Measurements from ENCODE around the gene PLAAT3.
"Not testable (repeated sequence)": the region's sequence is repeated elsewhere in the genome, so short reads cannot be mapped to it uniquely, and the experiment has no call there.

Gene PLAAT3

GRCh38 chr11:63567044-63567840 lies 47.0 kb downstream of the PLAAT3 start:
- DNase-seq (ENCODE audit: low read depth), result peak; percentile 36

DNA sequence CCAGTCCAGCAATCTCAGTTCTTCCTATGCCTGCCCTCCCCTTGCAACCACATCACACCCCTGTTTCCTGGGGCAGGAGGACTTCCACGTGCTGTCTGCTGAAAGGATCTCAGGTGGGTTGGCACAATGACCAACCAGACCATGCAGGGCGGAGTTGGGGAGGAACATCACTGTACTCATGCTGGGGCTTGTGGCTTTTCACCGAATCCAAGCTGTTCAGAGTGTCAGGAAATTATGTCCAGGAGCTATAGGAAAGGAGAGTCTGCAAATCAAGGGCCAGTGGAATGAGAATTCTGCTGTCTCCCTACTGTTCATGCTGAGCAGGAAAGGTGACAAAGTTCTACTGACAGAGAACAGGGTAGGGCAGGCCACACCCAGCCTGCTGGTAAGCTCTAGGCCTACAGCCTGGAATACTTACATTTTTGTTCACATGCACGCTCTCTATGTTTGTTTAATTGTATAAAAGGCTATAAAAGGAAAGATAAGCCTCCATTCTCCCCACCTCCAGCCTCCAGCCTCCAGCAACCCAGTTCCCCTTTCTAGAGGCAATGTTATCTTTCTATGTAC lies 49.4 kb downstream of the PLAAT3 start:
- DNase-seq (ENCODE audit: low read depth), result no peak

- DNase-seq (ENCODE audit: low read depth), result no peak
These were observed 50.0 kb downstream of the PLAAT3 start for GRCh38 chr11:63564056-63564774.

DNA sequence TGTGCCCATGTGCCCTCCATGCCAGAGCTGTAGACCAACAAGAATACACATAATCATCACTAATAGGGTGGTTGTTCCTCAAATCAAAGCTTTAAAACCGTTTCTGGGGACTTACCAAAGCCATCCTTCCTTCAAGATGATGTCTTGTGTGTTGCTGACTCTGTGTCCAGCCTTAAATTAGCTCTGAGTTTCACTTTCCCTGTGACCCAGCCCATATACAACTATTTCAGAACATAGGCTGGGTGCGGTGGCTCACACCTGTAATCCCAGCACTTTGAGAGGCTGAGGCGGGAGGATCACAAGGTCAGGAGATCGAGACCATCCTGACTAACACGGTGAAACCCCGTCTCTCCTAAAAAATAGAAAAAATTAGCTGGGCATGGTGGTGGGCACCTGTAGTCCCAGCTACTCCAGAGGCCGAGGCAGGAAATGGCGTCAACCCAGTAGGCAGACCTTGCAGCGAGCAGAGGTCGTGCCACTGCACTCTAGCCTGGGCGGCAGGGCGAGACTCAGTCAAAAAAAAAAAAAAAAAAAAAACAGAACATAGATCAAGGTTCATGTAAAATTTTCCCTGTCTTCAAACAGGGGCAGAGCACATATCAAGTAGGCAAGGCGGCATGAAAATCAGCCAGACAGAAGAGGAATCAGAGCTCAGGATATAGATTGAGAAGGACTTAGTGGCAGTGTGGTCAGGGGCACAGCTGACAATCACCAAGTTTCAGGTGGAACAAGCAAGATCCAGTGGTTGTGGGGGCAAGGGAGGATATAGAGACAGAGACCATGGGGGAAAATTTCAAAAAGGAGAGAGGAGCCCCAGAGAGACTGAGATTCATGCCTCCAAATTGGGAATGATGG lies 50.8 kb downstream of the PLAAT3 start, which contains the start of gene PLAAT2:
TSS of gene PLAAT2 (minus strand) at position 179 of the 855 bp plus-strand sequence. CDS start at position 124, 55 bp downstream.
- DNase-seq (ENCODE audit: low read depth), result no peak

DNA sequence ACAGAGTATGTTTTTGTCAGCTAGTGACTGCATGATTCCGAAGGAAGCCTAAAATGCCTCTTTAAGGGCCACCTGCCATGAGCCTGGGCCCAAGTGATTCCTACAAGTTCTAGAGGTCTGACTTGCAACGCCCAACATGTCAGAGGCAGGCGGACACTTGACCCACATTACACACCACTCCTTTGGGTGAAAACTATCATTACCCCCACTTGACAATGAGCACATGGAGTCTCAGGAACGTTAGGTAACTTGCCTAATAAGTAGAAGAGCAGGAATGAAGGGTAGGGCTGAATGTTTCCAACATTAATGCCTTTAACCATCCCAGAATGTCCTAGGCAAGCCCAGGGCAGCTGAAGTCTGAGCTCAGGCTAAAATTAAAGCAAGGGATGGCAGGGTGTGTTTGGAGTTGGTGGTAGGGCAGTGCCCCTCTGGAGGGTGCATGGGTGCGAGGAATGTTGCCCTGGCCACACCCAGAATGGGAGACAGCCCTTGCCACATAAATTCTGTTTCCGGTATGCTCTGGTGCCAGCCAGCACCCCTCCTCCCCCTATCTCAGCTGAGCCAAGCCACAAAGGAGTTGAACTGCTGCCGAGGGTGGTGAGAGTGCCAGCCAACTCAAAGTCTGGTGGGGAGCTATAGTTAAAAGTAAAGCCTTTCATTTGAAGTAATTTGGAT lies 53.6 kb downstream of the PLAAT3 start:
- DNase-seq (ENCODE audit: low read depth), result no peak

- no peak for DNase-seq (ENCODE audit: low read depth)
These were observed 55.6 kb downstream of the PLAAT3 start for GRCh38 chr11:63558459-63559157.

- no peak for DNase-seq (ENCODE audit: low read depth)
These were observed 56.7 kb downstream of the PLAAT3 start for GRCh38 chr11:63557570-63557969.

DNA sequence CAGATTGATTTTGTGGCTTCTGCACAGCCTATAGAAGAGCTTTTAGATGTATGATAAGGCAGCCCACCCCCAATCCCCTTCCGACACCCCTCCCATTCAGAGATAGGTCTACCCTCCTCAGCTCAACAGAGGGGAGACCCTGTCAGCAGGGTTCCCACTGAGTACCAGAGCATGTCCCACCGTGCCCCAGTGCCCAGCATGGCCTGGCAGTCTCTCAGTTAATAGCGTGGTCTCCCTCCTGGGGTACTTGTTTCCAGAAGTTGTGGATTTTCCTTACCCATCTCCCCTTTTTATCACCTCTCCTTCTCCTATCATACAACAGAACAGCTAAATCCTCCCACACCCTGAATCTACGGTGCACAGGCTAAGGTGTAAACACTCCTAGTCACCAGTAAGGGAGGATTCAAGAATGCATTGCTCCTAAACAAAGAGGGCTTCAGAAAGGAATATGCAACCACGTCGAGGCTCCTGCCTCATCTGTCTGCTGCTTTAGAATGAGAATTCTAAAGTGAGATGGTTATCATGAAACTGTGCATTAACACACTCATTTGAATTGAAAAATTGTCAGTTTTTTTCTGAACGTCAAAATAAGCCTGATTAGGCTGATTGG lies 57.7 kb downstream of the PLAAT3 start:
- DNase-seq (ENCODE audit: low read depth), result no peak

DNA sequence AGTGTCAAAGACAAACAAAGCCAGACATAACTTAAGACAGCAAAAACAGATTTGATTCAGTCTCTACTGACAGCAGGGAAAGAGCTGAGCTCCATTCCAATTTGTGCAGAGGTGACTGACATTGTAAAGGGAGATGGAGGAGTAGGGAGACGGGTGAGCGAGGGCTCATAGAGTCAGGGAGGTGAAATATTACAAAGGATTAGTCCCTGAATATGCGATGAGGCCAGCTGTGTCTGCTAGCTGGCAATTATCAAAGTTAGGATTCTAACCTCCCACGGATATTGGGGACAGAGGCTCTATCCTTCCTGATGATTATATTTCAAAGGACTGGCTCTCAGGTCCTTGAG lies 59.4 kb downstream of the PLAAT3 start:
- no peak for DNase-seq (ENCODE audit: low read depth)

DNA sequence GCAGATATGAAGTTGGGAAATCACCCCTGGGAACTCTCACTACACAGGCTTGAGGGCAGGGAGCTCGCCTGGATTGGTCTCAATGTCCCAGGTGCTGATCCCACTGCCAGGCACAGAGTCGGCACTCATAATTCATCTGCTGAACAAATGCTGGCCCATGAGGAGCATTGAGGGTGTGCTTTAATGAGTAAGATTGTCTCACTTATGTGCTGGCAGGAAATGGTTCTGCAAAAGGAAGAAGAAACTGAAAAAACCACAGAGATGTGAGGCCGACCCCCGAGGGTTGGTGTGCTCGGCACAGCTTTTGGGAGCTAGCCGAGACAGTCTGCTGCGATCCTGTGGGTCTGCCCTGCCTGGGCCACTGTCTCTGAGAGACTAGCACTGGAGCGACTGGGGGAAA lies 60.5 kb downstream of the PLAAT3 start:
- DNase-seq (ENCODE audit: low read depth), result peak; percentile 41

- DNase-seq (ENCODE audit: low read depth), result no peak
These were observed 61.3 kb downstream of the PLAAT3 start for GRCh38 chr11:63552921-63553320.

- DNase-seq (ENCODE audit: low read depth), result no peak
These were observed 62.4 kb downstream of the PLAAT3 start for GRCh38 chr11:63551889-63552266.

DNA sequence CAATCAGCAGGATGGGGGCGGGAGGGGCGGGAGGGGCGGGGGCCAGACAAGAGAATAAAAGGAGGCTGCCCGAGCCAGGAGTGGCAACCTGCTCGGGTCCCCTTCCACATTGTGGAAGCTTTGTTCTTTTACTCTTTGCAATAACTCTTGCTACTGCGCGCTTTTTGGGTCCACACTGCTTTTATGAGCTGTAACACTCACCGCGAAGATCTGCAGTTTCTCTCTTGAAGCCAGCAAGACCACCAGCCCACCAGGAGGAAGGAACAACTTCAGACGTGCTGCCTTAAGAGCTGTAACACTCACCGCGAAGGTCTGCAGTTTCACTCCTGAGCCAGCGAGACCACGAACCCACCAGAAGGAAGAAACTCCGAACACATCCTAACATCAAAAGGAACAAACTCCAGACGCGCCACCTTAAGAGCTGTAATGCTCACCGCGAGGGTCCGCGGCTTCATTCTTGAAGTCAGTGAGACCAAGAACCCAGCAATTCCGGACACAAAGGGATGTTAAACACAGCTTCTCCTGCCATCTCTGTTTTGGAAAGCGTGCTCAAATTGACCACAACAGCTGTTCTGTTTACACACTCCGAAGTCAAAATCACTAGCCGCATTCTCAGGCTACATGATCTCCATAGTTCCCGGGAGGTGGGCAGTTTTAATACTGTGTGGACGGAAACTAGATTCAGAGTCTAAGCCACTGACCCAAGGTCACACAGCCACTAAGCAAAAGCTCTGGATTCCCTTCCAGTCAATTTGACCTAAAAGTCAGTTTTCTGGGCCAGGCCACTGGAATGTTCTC lies 62.9 kb downstream of the PLAAT3 start:
- no peak for DNase-seq (ENCODE audit: low read depth)

- DNase-seq (ENCODE audit: low read depth), result not testable (repeated sequence)
These were observed 64.0 kb downstream of the PLAAT3 start for GRCh38 chr11:63550156-63550700.

DNA sequence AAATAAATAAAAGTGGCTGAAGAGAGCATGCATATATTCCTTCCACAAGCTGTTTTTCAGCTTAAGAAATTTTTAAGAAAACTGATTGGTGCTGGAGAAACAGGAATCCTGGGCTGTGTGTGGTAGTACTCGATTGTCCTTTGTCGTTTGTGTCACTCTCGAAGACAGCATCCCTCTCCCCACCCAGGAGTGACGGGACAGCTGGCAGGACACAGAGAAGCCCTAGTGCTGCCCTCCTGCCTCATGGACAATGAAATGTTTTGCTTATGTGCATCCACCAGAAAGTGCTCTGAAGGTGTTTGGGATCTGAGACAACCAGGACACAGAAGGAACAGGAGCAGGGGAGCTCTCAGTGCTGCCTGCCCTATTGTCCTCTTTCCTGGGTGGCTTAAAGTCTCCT lies 64.8 kb downstream of the PLAAT3 start:
- no peak for DNase-seq (ENCODE audit: low read depth)

GRCh38 chr11:63548178-63548577 lies 66.1 kb downstream of the PLAAT3 start:
- no peak for DNase-seq (ENCODE audit: low read depth)

DNA sequence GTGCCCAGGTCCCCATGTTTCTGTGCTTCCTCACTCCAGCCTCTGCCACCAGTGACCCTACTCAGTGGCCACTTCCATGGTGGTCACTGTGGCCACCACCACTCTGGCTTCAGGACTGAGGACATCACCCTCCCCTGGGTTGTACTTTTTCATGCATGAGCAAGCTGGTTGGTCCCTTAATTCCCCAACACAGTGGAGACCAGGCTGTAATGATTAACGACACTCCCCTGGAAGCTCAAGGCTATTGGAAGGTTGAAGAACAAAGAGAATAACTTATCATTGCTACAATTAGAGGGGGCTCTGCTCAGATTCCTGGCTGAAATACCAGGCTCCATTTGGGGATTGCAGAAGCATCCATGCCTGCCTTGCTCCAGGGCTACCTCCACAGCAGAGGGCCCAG lies 67.2 kb downstream of the PLAAT3 start:
- no peak for DNase-seq (ENCODE audit: low read depth)

DNA sequence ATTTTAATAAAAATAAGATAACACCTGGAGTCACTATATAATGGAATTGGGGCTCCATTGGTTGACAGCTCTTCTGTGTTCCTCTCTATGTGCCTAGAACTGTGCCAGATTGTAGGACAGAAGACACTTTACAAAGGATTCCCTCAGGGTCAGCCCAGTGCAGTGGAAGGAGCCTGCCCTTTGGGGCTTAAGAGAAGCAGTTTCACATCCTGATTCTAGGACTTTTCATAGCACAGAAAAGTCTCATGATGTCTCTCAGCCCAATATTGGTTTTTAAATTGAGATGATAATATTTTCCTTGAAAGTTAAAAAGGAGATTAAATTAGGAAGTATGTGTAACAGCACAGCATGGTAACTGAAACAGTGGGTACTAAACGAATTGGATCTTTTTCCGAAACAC lies 70.5 kb downstream of the PLAAT3 start:
- no peak for DNase-seq (ENCODE audit: low read depth)

GRCh38 chr11:63542506-63542905 lies 71.7 kb downstream of the PLAAT3 start:
- DNase-seq (ENCODE audit: low read depth), result not testable (repeated sequence)
